ENCODE data around the gene PIANP.

The PIANP gene

GRCh38 chr12:6703631-6704030 is 3.0 kb upstream of the PIANP start:
- DNase-seq (ENCODE audit: low read depth) = no peak

GRCh38 chr12:6701078-6701768 is 608 bp upstream of the PIANP start:
- DNase-seq (ENCODE audit: low read depth) = no peak

GRCh38 chr12:6699989-6700645 is 498 bp downstream of the PIANP start:
- DNase-seq (ENCODE audit: low read depth) = no peak

- no peak for DNase-seq (ENCODE audit: low read depth)
Observed at GRCh38 chr12:6699259-6699988, 1.2 kb downstream of the PIANP start.

GRCh38 chr12:6698352-6699046 is 2.1 kb downstream of the PIANP start:
- no peak for DNase-seq (ENCODE audit: low read depth)

- peak; percentile 51 for DNase-seq (ENCODE audit: low read depth)
Observed at GRCh38 chr12:6697584-6698351, 2.8 kb downstream of the PIANP start.

GRCh38 chr12:6696690-6697583 is 3.7 kb downstream of the PIANP start:
- no peak for DNase-seq (ENCODE audit: low read depth)

- no peak for DNase-seq (ENCODE audit: low read depth)
Observed at GRCh38 chr12:6695313-6696045, 5.1 kb downstream of the PIANP start.

GRCh38 chr12:6694701-6695100 is 5.9 kb downstream of the PIANP start:
- DNase-seq (ENCODE audit: low read depth) = no peak

- no peak for DNase-seq (ENCODE audit: low read depth)
Observed at GRCh38 chr12:6693832-6694355, 6.7 kb downstream of the PIANP start.

- DNase-seq (ENCODE audit: low read depth) = no peak
Observed at GRCh38 chr12:6692888-6693287, 7.7 kb downstream of the PIANP start.

GRCh38 chr12:6691473-6691872 is 9.1 kb downstream of the PIANP start:
- DNase-seq (ENCODE audit: low read depth) = no peak

GRCh38 chr12:6688999-6689882 is 11.4 kb downstream of the PIANP start, which contains the start of gene ZNF384:
Gene ZNF384, minus strand, starts transcription at chr12:6689375. Its CDS starts 9,855 bp downstream, at chr12:6679520.
- peak; percentile 98 for DNase-seq (ENCODE audit: low read depth)

GRCh38 chr12:6688543-6688998 is 12.0 kb downstream of the PIANP start:
- no peak for DNase-seq (ENCODE audit: low read depth)

- DNase-seq (ENCODE audit: low read depth) = no peak
Observed at GRCh38 chr12:6685814-6686213, 14.8 kb downstream of the PIANP start.

- DNase-seq (ENCODE audit: low read depth) = no peak
Observed at GRCh38 chr12:6684609-6685008, 16.0 kb downstream of the PIANP start.

- no peak for DNase-seq (ENCODE audit: low read depth)
Observed at GRCh38 chr12:6676962-6677361, 23.7 kb downstream of the PIANP start.

GRCh38 chr12:6672143-6672542 is 28.5 kb downstream of the PIANP start:
- DNase-seq (ENCODE audit: low read depth) = no peak
